Natural killer cell (primary cell): ENCODE data around the gene STX10. TPM values are rescaled to one million over a fixed set of nuclear protein-coding genes. Genes with fewer than 3 reads are reported as not detected.
"Not testable (repeated sequence)": the region's sequence is repeated elsewhere in the genome, so short reads cannot be mapped to it uniquely, and the experiment has no call there.

Experiments
- ATAC-seq, 3 donors: fragments of 150-1000 bp in 2 of 3; fragments of 200-7000 bp in 1 of 3; cut with Tn5 transposase; 1 replicate in 1 of 3; 2 replicates in 2 of 3; pipeline ENCODE4 v1.10.0; 2021; ENCODE audit warnings: mild to moderate bottlenecking in 2 of 3, moderate library complexity in 2 of 3
- DNase-seq, 2 donors: peaks; one replicate each; pipeline versions ENCODE4 v3.0.0 to v3.0.0-alpha.2; 2013 to 2021; ENCODE audit warnings: mixed read lengths in 1 of 2
- H3K27ac ChIP-seq: one replicate; pipeline ENCODE4 v1.5.1; 2013; ENCODE audit warnings: mild to moderate bottlenecking, low read length
- H3K27me3 ChIP-seq: one replicate; pipeline ENCODE4 v1.6.1; 2013; ENCODE audit warnings: low read length; ENCODE audit not compliant: control insufficient read depth, insufficient read depth
- H3K36me3 ChIP-seq: one replicate; pipeline ENCODE4 v1.6.1; 2013; ENCODE audit warnings: low read length; ENCODE audit not compliant: control insufficient read depth, insufficient read depth
- H3K4me1 ChIP-seq: one replicate; pipeline ENCODE4 v1.6.1; 2013; ENCODE audit warnings: low read length; ENCODE audit not compliant: control insufficient read depth, insufficient read depth
- H3K4me3 ChIP-seq: one replicate; pipeline ENCODE4 v1.5.1; 2013; ENCODE audit warnings: low read length
- H3K9me3 ChIP-seq: one replicate; pipeline ENCODE4 v1.6.1; 2013; ENCODE audit warnings: low read length; ENCODE audit not compliant: control insufficient read depth, insufficient read depth
- H3K27ac Mint-ChIP-seq, 2 donors: one replicate each; pipeline ENCODE4 v1.8.0; 2022; ENCODE audit warnings: mild to moderate bottlenecking in 2 of 2, mixed read lengths in 2 of 2, moderate library complexity in 1 of 2
- H3K27me3 Mint-ChIP-seq, 2 donors: one replicate each; pipeline ENCODE4 v1.8.0; 2022; ENCODE audit warnings: low read depth in 2 of 2, mixed read lengths in 2 of 2
- H3K36me3 Mint-ChIP-seq: one replicate; pipeline ENCODE4 v1.8.0; 2022; ENCODE audit warnings: mixed read lengths
- H3K4me1 Mint-ChIP-seq, 2 donors: one replicate each; pipeline ENCODE4 v1.8.0; 2022; ENCODE audit warnings: mixed read lengths in 2 of 2
- H3K4me3 Mint-ChIP-seq: one replicate; pipeline ENCODE4 v1.8.0; 2022; ENCODE audit warnings: mild to moderate bottlenecking, moderate library complexity, mixed read lengths
- H3K9me3 Mint-ChIP-seq, 2 donors: one replicate each; pipeline ENCODE4 v1.8.0; 2022; ENCODE audit warnings: mixed read lengths in 2 of 2
- CTCF ChIP-seq: fragments of 200-600 bp; IDR thresholded peaks from one replicate; pipeline ENCODE4 v1.8.0; 2022; ENCODE audit warnings: antibody characterized with exemption
- WGBS: methylation state at CpG from one replicate; pipeline ENCODE4 v1.1.7; 2013; ENCODE audit warnings: missing lambda C conversion rate; ENCODE audit not compliant: insufficient coverage; 5-methylcytosine and 5-hydroxymethylcytosine counted together
- intact Hi-C: fragments of 100-400 bp; cut with micrococcal nuclease; formaldehyde crosslinking; loops from one replicate; pipeline ENCODE4 v1.14.2; 2022
- total RNA-seq, 4 donors: library from RNA; stranded (reverse); fragments of 120-200 nt in 1 of 4; gene quantifications; one replicate each; pipeline versions ENCODE4 v1.2.3 to v1.2.4, GENCODE V29; 2013 to 2022

The STX10 gene
- total RNA-seq, 3 donors from 2014 or later (not counting 1 experiment from before 2014, with no cell fraction given), result 39.2 to 46.9 (median 42.0) TPM

- peaks cover 0 to 3% of the 10 kb centered on the region in 2 donors for H3K27me3 Mint-ChIP-seq
- H3K36me3 Mint-ChIP-seq, result peaks cover 19% of the 10 kb centered on the region
- peak in 1 of 2 donors; percentile 39 for DNase-seq
- no peaks in the 10 kb centered on the region for H3K27me3 ChIP-seq
- intact Hi-C loops, result loop anchor here (2.0 to 10.0 kb wide), 5 partner anchors 17 to 1225 kb away; partner anchors contain the start of genes JUNB, LYL1 and ZNF564
- H3K4me3 Mint-ChIP-seq, result peak overlapping the region; percentile 99
- H3K36me3 ChIP-seq, result peaks cover 13% of the 10 kb centered on the region
- no peaks in the 10 kb centered on the region for H3K9me3 ChIP-seq
- H3K4me3 ChIP-seq, result peak overlapping the region; percentile 100
- H3K27ac ChIP-seq, result peak overlapping the region; percentile 63
- TF ChIP-seq CTCF, result no peak
- peak; percentile 0 to 4 (median 1) for ATAC-seq
- WGBS, result under 1% methylated on average over 46 of the region's 46 CpGs
- H3K4me1 ChIP-seq, result peaks cover 32% of the 10 kb centered on the region
- H3K4me1 Mint-ChIP-seq, result peaks cover 45 to 66% of the 10 kb centered on the region in 2 donors
- H3K9me3 Mint-ChIP-seq, result no peaks in the 10 kb centered on the region
- H3K27ac Mint-ChIP-seq, result peak overlapping the region; percentile 99
Measured at GRCh38 chr19:13149628-13150186, 468 bp downstream of the STX10 start.

- Histone ChIP-seq H3K4me3 (peak overlapping the region; percentile 100), H3K4me1 (peaks cover 32% of the 10 kb centered on the region), H3K36me3 (peaks cover 16% of the 10 kb centered on the region)
- intact Hi-C loops, H3K9me3 ChIP-seq, H3K9me3 Mint-ChIP-seq, H3K27ac ChIP-seq, ATAC-seq, H3K27me3 Mint-ChIP-seq, H3K27me3 ChIP-seq: not testable (repeated sequence)
- Mint-ChIP-seq H3K4me3 (peak overlapping the region; percentile 99), H3K4me1 (peaks cover 40 to 61% of the 10 kb centered on the region in 2 donors), H3K27ac (peak overlapping the region in 1 of 2 donors; percentile 99), H3K36me3 (peaks cover 14% of the 10 kb centered on the region)
- DNase-seq, result peak in 1 of 2 donors; percentile 32
- 58% methylated on average over 15 of the region's 17 CpGs for WGBS
Measured at GRCh38 chr19:13149173-13149627, 975 bp downstream of the STX10 start.

GRCh38 chr19:13146763-13147563 is 3.2 kb downstream of the STX10 start:
- Histone ChIP-seq H3K36me3 (peaks cover 17% of the 10 kb centered on the region), H3K27me3 (no peaks in the 10 kb centered on the region), H3K9me3 (no peaks in the 10 kb centered on the region), H3K27ac (no peak overlapping the region), H3K4me1 (peaks cover 24% of the 10 kb centered on the region), H3K4me3 (no peak overlapping the region)
- Mint-ChIP-seq H3K27ac (no peak overlapping the region), H3K4me1 (peaks cover 21 to 42% of the 10 kb centered on the region in 2 donors), H3K4me3 (no peak overlapping the region), H3K36me3 (no peaks in the 10 kb centered on the region), H3K27me3 (no peaks in the 10 kb centered on the region), H3K9me3 (no peaks in the 10 kb centered on the region)
- 78% methylated on average over 12 of the region's 16 CpGs for WGBS
- TF ChIP-seq CTCF, result no peak
- intact Hi-C loops, result no loop called here
- DNase-seq (no peak), ATAC-seq (no peak)

GRCh38 chr19:13139633-13140311 is 10.4 kb downstream of the STX10 start:
- Histone ChIP-seq H3K9me3 (no peaks in the 10 kb centered on the region), H3K27ac (no peak overlapping the region), H3K27me3 (no peaks in the 10 kb centered on the region), H3K36me3 (peaks cover 46% of the 10 kb centered on the region), H3K4me3 (no peak overlapping the region), H3K4me1 (no peaks in the 10 kb centered on the region)
- Mint-ChIP-seq H3K36me3 (no peaks in the 10 kb centered on the region), H3K4me3 (no peak overlapping the region), H3K27me3 (no peaks in the 10 kb centered on the region), H3K27ac (no peak overlapping the region), H3K4me1 (no peaks in the 10 kb centered on the region), H3K9me3 (no peaks in the 10 kb centered on the region)
- ATAC-seq, result no peak
- 89% methylated on average over 10 of the region's 11 CpGs for WGBS
- TF ChIP-seq CTCF, result no peak
- intact Hi-C loops, result no loop called here
- no peak for DNase-seq
